Measurements from ENCODE around the gene CACNB1.
A peak's percentile ranks its signal among the peaks of the same experiment; 100 is the strongest.
"Not testable (repeated sequence)": the region's sequence is repeated elsewhere in the genome, so short reads cannot be mapped to it uniquely, and the experiment has no call there.

The CACNB1 gene

DNA sequence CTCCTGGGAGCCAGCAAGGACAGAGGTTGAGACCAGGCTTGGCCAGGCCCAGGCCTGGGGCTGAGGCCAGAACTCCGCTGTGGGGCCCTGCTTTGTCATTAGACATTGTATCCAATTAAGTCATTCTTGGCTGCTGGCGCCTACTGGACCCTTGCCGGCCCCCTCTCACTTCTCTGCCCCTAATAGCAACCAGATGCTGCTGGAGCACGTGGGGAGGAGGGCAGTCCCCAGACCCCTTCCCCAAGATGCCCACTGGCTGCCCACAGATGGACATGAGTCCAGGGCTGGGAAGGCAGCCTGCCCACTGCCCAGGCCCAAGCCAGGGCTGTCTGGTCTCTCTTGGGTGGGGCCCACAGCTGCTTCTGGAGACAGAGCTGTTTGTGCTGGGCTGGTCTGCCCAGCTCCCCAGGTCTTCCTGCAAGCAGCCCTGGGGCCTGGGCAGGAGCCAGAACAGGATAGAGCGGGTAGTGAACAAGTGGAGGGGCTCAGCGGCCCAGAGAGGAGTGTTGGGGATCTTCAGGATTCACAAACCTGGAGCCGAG is 53.8 kb downstream of the CACNB1 start:
- no peaks in the 10 kb centered on the region for H3K9me3 Mint-ChIP-seq
- CTCF ChIA-PET: interaction anchor here (3.7 kb wide), 1 partner anchor 10 kb away, joined by 12 read pairs; no protein-coding TSS in a partner anchor
- no peak overlapping the region for H3K27ac Mint-ChIP-seq
- H3K4me3 Mint-ChIP-seq: no peak overlapping the region
- peaks cover 3% of the 10 kb centered on the region for H3K4me1 Mint-ChIP-seq
- no peaks in the 10 kb centered on the region for H3K36me3 Mint-ChIP-seq
- peaks cover 9% of the 10 kb centered on the region for H3K27me3 Mint-ChIP-seq
- DNase-seq: no peak

DNA sequence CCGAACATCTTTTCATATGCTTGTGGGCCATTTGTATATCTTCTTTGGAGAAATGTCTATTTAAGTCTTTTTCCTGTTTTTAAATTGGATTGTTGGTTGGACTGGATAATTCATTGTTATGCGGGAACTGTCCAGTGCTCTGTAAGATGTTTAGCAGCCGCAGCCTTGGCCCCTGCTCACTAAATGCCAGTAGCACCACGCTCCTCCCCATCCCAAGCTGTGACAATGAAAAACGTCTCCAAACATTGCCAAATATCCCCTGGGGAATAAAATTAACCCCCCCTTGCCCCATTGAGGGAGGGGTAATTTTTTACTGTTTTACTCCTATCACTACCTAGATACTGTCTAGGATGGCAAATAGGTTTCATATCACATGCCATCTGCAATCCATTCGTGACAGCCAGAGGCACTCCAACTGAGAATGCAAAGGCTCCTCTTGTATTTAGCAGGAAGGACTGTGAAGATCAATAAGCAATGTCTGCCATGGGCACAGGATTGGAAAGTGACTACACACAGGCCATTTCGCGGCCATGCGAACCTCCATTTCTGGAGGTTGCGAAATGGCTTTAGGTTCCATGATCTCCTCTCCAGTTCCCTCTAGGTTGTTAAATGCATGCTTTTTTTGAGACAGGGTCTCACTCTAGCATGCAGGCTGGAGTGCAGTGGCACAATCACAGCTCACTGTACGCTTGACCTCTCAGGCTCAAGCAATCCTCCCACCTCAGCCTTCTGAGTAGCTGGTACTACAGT is 55.4 kb downstream of the CACNB1 start:
- H3K36me3 Mint-ChIP-seq: no peaks in the 10 kb centered on the region
- H3K27me3 Mint-ChIP-seq: peaks cover 3% of the 10 kb centered on the region
- no peak overlapping the region for H3K27ac Mint-ChIP-seq
- DNase-seq: no peak
- no peak overlapping the region for H3K4me3 Mint-ChIP-seq
- H3K9me3 Mint-ChIP-seq: no peaks in the 10 kb centered on the region
- CTCF ChIA-PET: interaction anchor here (3.7 kb wide), 1 partner anchor 11 kb away, joined by 12 read pairs; no protein-coding TSS in a partner anchor
- H3K4me1 Mint-ChIP-seq: no peaks in the 10 kb centered on the region

DNA sequence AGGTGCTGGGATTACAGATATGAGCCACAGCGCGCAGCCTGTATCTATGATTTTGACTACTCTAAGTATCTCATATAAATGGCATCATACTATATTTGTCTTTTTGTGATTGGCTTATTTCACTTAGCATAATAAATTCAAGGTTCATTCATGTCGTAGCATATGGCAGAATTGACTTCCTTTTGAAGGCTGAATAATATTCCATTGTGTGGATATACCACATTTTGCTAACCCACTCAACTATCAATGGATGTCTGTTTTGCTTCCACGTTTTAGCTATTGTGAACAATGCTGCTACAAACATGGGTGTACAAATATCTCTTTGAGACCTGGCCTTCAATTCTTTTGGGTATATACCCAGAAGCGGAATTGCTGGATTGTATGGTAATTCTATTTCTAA is 56.2 kb downstream of the CACNB1 start:
- Mint-ChIP-seq H3K27ac (no peak overlapping the region), H3K36me3 (no peaks in the 10 kb centered on the region), H3K27me3 (peaks cover 3% of the 10 kb centered on the region), H3K4me3 (no peak overlapping the region), H3K9me3 (no peaks in the 10 kb centered on the region), H3K4me1 (no peaks in the 10 kb centered on the region)
- CTCF ChIA-PET: no interaction called here
- no peak for DNase-seq

DNA sequence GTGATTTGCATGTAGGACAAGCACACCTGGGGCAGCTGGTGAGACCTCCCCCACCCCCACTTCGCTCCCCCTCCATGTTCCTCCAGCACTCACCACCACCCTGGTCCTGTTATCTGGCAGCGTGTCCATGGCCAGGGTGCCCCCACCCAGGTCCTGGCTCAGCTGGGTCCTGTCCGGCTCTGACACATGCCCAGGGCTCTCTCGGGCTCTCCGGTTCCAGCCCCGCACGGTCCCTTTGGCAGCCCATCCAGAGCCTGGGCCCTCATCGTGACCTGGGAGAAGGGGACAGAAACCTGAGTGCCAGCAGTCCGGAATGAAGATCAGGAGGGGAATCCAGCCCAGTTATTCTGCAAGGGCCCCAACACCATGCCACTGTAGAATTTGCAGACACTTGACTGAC is 57.9 kb downstream of the CACNB1 start:
- no peak for DNase-seq
- Mint-ChIP-seq H3K27ac (no peak overlapping the region), H3K4me1 (no peaks in the 10 kb centered on the region), H3K36me3 (no peaks in the 10 kb centered on the region), H3K4me3 (no peak overlapping the region), H3K27me3 (peaks cover 17% of the 10 kb centered on the region), H3K9me3 (no peaks in the 10 kb centered on the region)
- CTCF ChIA-PET: no interaction called here

DNA sequence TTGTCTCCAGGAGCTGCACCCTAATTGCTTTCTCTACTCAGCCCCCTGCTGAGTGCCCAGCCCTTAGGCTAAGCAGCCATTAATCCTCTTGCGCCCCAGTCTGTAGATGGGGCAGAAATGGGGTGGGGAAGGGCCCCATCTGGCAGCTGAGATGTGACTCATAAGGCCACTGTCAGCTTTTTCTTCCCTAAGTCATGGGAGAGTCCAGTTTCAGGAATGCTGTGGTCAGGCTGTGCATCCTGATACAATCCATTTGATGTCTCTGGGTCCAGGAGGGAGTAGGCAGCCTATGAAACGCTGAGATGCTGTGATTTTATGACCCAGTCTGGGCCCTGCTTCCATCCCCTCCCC is 58.3 kb downstream of the CACNB1 start:
- Mint-ChIP-seq H3K27ac (no peak overlapping the region), H3K36me3 (no peaks in the 10 kb centered on the region), H3K4me1 (no peaks in the 10 kb centered on the region), H3K27me3 (peaks cover 19% of the 10 kb centered on the region), H3K9me3 (no peaks in the 10 kb centered on the region), H3K4me3 (no peak overlapping the region)
- DNase-seq: no peak
- CTCF ChIA-PET: no interaction called here

DNA sequence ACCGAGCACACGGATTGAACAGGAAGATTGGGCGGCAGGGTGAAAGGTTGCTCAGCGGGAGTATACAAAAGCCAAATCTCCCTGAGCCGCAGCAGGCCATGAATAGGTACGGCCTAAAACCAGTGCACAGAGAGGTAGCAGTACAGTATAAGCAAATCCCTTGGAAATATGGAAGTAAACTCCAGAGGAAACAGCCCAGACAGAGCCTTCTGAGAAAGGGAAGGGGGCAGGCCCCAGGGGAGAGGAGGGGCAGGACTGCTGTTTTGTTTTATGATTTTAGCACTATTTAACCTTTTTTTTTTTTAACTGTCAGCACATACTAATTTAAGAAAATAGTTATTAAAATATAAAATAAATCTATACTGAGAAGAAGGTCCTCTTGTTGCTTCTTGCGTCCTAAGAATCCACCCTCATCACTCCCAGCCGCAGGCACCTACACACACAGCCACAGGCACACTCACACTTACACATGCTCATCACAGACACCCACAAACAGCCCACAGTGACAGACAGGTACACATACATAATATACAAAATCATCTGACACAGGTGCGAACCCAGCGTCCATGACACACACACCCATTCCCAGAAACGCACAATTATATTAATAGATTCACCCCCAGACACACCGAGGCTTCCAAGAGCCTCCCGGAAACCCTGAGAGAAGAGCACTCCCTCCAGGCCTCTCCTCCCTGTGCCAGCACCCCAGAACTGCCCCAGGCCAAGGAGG is 58.9 kb downstream of the CACNB1 start:
- Mint-ChIP-seq H3K9me3 (no peaks in the 10 kb centered on the region), H3K4me3 (no peak overlapping the region), H3K36me3 (no peaks in the 10 kb centered on the region), H3K27me3 (peaks cover 19% of the 10 kb centered on the region), H3K27ac (no peak overlapping the region), H3K4me1 (no peaks in the 10 kb centered on the region)
- no peak for DNase-seq
- CTCF ChIA-PET: interaction anchor here (1.1 kb wide), 1 partner anchor 270 kb away, joined by 4 read pairs; no protein-coding TSS in a partner anchor

DNA sequence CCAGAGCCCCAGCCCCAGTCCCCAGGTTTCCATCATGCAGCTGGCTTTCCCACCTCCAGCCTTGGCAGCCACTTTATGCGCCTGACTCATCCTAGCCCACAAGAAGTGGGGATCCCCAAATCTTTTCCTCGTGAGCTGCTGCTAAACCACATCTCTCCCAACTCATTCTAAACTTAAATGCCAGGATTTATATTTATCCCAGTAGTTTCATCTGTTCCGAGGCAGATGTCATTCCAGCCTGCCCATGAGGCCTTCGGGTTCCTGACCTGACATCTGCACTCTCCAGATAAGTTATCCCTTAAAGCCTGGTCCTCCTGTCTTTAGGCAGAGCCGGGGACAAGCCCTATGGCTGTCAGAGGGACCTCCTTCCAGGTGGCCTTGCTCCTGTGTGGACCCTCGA is 62.6 kb downstream of the CACNB1 start:
- no peaks in the 10 kb centered on the region for H3K36me3 Mint-ChIP-seq
- no peaks in the 10 kb centered on the region for H3K4me1 Mint-ChIP-seq
- H3K27ac Mint-ChIP-seq: no peak overlapping the region
- CTCF ChIA-PET: no interaction called here
- DNase-seq: no peak
- no peak overlapping the region for H3K4me3 Mint-ChIP-seq
- peaks cover 29% of the 10 kb centered on the region for H3K27me3 Mint-ChIP-seq
- no peaks in the 10 kb centered on the region for H3K9me3 Mint-ChIP-seq

DNA sequence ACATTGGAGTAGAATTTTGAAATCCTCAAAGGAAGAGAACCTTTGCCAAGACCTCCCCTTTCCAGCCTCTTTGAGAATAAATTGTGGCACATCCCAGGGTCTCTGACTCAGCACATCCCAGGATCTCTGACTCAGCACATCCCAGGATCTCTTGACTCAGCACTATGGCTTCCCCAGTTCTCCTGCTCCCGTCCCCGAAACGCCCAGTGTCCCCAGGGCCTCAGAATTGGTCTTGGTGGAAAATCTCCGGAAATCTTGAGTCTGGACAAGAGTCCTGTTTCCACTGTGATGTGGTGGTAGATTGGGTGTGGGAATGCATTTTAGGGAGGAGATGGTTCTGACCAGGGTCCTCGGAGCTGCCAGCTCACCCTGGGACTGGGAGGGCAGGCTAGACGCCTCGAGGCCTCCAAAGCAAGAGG is 65.3 kb downstream of the CACNB1 start:
- Mint-ChIP-seq H3K27me3 (peaks cover 39% of the 10 kb centered on the region), H3K4me3 (no peak overlapping the region), H3K4me1 (no peaks in the 10 kb centered on the region), H3K27ac (no peak overlapping the region), H3K36me3 (no peaks in the 10 kb centered on the region), H3K9me3 (no peaks in the 10 kb centered on the region)
- no peak for DNase-seq
- CTCF ChIA-PET: no interaction called here

DNA sequence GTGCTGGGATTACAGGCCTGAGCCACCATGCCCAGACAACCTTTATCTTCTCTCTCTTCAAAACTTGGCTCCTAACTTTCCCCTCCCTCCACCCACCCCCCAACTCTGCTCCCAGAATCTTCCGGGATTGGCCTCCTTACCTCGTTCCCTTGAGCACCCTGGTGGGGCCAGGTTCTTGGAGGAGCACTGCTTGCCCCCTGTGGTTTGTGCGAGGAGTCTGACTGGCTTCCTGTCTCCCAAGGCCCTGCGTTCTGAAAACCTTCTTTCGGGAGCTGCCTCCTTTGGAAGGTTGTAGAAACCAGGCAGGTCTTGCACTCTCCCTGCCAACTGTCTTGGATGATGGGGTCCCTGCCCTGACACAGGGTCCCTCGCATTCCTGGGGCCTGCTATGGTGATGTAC is 65.9 kb downstream of the CACNB1 start:
- CTCF ChIA-PET: no interaction called here
- peaks cover 39% of the 10 kb centered on the region for H3K27me3 Mint-ChIP-seq
- H3K4me1 Mint-ChIP-seq: no peaks in the 10 kb centered on the region
- H3K27ac Mint-ChIP-seq: no peak overlapping the region
- H3K9me3 Mint-ChIP-seq: no peaks in the 10 kb centered on the region
- DNase-seq: no peak
- no peak overlapping the region for H3K4me3 Mint-ChIP-seq
- H3K36me3 Mint-ChIP-seq: no peaks in the 10 kb centered on the region

DNA sequence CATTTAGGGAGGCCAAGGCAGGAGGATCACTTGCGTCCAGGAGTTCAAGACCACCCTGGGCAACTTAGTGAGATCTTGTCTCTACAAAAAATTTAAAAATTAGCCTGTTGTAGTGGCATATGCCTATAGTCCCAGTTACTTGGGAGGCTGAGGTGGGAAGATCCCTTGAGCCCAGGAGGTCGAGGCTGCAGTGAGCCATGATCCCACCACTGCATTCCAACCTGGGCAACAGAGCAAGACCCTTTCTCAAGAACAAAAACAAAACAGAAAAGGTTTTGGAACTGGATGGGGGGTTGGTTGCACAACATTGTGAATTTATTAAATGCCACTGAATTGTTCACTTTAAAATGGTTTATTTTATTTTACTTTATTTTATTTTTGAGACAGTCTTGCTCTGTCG is 67.3 kb downstream of the CACNB1 start:
- Mint-ChIP-seq H3K27ac (no peak overlapping the region), H3K4me3 (no peak overlapping the region), H3K36me3 (no peaks in the 10 kb centered on the region), H3K4me1 (no peaks in the 10 kb centered on the region), H3K27me3 (peaks cover 32% of the 10 kb centered on the region), H3K9me3 (no peaks in the 10 kb centered on the region)
- CTCF ChIA-PET: no interaction called here
- no peak for DNase-seq

DNA sequence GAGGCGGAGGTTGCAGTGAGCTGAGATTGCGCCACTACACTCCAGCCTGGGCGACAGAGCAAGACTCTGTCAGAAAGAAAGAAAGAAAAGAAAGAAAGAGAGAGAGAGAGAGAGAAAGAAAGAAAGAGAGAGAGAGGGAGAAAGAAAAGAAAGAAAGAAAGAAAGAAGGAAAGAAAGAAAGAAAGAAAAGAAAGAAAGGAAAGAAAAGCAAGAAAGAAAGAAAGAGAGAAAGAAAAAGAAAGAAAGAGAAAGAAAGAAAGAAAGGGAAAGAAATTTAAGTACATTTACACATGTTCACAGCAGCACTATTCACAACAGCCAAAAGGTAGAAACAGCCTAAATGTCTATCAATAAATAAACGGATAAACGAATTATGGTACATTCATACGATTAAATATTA is 67.9 kb downstream of the CACNB1 start:
- H3K27me3 Mint-ChIP-seq: peaks cover 25% of the 10 kb centered on the region
- H3K36me3 Mint-ChIP-seq, H3K4me1 Mint-ChIP-seq, H3K4me3 Mint-ChIP-seq, H3K27ac Mint-ChIP-seq, DNase-seq, H3K9me3 Mint-ChIP-seq, CTCF ChIA-PET: not testable (repeated sequence)

DNA sequence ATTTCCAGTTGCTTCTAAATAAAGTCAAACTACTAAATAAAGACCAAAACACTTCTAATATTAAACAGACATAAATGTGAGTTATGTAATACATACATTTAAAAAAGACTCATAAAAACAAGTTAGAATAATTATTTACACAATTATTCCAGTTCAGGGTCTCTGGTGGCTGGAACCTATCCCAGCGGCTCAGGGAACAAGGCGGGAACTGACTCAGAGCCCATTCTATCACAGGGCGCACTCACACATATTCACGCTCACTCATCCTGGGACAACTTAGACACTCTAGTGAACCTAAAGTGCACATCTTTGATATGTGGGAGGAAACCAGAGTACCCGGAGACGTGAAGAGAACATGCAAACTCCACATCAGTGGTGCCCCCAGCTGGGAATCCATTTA is 71.0 kb downstream of the CACNB1 start:
- Mint-ChIP-seq H3K4me3 (no peak overlapping the region), H3K36me3 (no peaks in the 10 kb centered on the region), H3K27me3 (peaks cover 17% of the 10 kb centered on the region), H3K4me1 (no peaks in the 10 kb centered on the region), H3K27ac (no peak overlapping the region), H3K9me3 (no peaks in the 10 kb centered on the region)
- DNase-seq: no peak
- CTCF ChIA-PET: interaction anchor here (0.9 kb wide), 1 partner anchor 111 kb away, joined by 3 read pairs; no protein-coding TSS in a partner anchor

DNA sequence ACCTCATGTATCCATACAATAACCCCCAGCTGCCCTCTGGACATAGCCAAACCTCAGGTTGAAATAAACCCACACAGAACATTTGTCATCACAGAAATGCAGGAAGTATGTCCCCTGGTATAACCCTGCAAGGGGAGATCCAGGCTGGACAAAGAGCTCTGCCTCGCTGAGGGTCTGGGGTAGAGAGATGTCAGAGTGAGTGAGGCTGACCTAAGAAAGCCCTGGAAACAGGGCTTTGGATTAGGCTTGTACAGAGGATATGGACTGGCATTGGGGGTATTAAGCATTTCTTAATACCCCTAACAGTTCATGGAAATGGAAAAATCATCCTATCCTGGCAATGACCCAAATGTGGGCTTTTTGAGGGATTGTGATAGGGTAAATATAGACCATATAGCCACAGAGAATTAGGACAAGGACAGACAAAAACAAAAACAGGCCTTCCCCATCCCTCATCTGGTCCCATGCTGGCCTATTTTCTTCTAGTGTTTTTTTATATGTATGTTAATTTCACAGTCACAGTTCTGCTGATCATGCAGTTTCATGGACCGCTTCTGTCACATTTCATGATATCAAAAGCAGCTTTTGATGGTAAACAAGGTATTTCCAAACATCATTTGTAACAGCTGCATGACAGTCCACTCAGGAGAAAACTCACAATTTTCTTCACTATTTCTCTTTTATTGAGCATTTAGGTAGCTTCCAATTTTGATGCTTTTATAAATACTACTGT is 72.2 kb downstream of the CACNB1 start:
- H3K4me3 Mint-ChIP-seq: no peak overlapping the region
- CTCF ChIA-PET: interaction anchor here (1.2 to 1.7 kb wide), 3 partner anchors 47 to 80 kb away, joined by 3 read pairs; no protein-coding TSS in a partner anchor
- no peaks in the 10 kb centered on the region for H3K4me1 Mint-ChIP-seq
- H3K27me3 Mint-ChIP-seq: peaks cover 17% of the 10 kb centered on the region
- no peak for DNase-seq
- no peaks in the 10 kb centered on the region for H3K9me3 Mint-ChIP-seq
- H3K36me3 Mint-ChIP-seq: no peaks in the 10 kb centered on the region
- H3K27ac Mint-ChIP-seq: peak overlapping the region; percentile 17

DNA sequence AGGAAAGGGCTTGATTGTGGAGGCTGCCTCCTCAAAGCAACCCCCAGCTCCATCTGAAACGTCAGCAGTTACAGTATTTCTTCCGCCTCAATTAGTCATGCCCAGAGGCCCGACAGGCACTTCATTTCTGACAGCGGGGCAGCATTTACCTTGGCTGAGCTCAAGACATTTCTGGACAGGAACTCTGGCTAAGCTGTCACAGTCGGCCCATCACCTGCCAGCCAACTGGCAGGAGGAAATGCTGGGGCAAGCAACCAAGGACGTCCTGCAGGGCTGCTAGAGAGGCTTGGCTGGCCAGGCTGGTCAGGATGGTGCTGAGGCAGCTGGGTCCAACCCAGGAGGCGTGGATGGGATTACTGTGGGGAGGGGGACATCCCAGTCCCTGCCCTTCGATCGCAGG is 73.8 kb downstream of the CACNB1 start:
- H3K27me3 Mint-ChIP-seq: peaks cover 2% of the 10 kb centered on the region
- CTCF ChIA-PET: no interaction called here
- H3K4me1 Mint-ChIP-seq: peaks cover under 1% of the 10 kb centered on the region
- no peak overlapping the region for H3K27ac Mint-ChIP-seq
- no peaks in the 10 kb centered on the region for H3K9me3 Mint-ChIP-seq
- no peak overlapping the region for H3K4me3 Mint-ChIP-seq
- H3K36me3 Mint-ChIP-seq: no peaks in the 10 kb centered on the region
- DNase-seq: no peak

Data from activated naive CD4-positive, alpha-beta T cell treated with anti-CD3 and anti-CD28 coated beads, Interleukin-2, amount 10 ng/mL, durations not matched to agents 7 days and 5 days (primary cell).